Measurements from ENCODE around the gene VPS37B.

DNA sequence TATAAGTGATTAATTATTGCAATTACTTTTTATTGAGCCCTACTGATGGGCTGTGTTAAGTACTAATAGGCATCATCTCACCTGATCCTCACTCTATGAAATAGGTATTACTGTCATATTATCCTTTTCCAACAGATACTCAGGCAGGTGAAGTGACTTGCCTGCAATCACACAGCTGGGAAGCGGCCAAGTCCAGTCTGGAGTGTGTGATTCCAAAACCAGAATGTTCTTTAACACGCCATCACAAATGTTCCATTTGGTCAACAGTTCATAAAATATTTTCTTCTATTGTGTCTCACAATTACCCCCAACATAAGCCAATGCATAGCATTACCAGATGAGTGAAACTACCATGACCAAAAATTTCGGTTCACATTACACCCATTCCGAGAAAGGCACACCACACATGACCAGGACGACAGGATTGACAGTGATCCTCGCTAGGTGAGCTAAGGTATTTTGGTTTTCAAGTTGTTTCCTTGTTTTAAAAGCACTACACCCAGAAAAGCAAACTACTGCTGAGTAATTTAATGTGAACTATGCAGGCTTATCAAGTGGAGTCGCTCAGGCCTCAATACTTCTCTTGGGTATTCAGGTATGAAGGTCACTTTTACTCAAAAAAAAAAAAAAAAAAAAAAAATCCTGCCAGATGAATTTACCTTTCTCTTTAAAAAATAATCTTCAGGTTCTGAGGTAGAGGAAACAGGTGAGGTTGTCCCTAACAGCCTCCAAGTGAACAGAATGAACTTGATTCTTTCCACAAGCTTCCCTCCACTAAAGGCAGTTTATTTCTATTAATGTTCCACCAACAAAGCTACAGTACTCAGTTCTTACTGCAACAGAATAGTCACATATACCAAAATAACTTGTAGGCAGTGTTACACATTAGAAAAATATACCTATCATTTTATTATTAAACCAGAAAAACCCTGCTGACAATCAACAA is 2.4 kb downstream of the VPS37B start:
- TF ChIP-seq, protein P1, sequence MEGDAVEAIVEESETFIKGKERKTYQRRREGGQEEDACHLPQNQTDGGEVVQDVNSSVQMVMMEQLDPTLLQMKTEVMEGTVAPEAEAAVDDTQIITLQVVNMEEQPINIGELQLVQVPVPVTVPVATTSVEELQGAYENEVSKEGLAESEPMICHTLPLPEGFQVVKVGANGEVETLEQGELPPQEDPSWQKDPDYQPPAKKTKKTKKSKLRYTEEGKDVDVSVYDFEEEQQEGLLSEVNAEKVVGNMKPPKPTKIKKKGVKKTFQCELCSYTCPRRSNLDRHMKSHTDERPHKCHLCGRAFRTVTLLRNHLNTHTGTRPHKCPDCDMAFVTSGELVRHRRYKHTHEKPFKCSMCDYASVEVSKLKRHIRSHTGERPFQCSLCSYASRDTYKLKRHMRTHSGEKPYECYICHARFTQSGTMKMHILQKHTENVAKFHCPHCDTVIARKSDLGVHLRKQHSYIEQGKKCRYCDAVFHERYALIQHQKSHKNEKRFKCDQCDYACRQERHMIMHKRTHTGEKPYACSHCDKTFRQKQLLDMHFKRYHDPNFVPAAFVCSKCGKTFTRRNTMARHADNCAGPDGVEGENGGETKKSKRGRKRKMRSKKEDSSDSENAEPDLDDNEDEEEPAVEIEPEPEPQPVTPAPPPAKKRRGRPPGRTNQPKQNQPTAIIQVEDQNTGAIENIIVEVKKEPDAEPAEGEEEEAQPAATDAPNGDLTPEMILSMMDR (IDR thresholded peaks at IDR 0.05; ENCODE audit: insufficient read depth, low read length): no peak
- no peak for TF ChIP-seq GABPA (IDR thresholded peaks at IDR 0.05; ENCODE audit: low read depth)
